Nucleus accumbens (tissue), 56 donors: Measurements from ENCODE around the gene PDCD1.

Experiments
- DNase-seq, 56 donors: peaks; one replicate each; lab custom pipeline; 2025; lab: John Stamatoyannopoulos, UW

Gene PDCD1

DNA sequence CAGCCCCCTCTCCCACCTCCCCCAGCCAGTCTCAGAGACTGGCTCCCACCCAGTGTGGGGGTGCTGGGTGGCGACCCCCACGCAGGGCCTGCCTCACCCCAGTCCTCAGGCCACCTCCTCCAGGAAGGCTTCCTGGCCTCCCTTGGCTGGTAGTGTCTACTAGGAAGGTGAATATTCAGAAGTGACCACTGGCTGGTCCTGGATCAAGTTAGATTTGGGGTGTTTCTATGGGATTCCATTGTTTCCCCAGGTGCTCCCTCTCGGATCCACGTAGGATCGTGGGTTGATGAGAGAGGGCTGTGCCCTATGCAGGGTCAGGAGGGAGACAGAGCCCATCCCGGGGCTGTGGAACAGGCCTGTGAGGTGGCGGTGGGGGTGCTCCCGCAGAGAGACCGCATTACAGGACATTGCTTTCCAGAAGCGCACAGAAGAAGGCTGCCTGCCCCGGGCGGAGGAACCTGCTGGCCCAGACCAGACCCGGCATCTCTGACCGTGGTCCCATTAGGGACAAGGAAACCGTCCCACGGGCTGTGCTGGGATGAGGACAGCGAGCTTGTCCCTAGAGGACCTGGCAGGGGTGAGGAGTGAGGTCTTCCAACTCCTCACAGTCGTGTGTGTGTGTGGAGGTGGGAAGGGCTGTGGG lies 3.3 kb downstream of the PDCD1 start:
- DNase-seq: no peak

GRCh38 chr2:241854342-241855244 lies 4.1 kb downstream of the PDCD1 start:
- DNase-seq: no peak

DNA sequence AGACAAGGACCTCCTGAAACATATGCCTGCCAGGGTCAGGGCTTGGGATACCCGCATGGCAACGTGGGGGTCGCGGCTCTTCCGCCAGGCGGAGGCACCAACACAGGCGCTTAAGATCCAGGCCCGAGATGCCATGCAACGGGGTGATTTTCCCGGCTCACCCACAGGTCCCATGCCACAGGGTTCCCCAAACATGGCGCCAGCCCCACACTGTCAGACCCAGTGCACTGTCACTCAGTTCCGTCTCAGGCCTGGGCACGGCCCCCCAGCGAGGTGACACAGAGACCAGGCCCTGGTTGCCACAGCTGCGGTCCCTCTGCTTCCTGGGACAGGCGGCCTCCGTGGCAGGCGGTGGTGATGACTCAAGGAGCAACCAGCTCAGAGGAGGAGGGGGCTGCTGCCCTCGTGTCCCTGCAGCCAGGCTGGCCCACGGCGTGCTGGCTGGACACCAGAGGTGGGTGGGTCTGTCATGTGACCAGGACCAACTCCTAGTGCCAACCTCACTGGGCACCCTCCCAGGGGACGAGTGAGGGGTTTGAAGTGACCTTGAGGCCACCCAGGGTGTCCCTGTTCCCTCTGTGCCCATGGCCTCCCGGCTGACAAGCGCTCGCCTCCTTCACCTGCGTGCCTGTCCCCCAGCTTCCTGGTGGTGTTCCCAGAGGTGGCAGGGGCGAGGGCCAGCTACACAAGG lies 4.9 kb downstream of the PDCD1 start:
- peak in 1 of 56 donors; percentile 27 for DNase-seq

DNA sequence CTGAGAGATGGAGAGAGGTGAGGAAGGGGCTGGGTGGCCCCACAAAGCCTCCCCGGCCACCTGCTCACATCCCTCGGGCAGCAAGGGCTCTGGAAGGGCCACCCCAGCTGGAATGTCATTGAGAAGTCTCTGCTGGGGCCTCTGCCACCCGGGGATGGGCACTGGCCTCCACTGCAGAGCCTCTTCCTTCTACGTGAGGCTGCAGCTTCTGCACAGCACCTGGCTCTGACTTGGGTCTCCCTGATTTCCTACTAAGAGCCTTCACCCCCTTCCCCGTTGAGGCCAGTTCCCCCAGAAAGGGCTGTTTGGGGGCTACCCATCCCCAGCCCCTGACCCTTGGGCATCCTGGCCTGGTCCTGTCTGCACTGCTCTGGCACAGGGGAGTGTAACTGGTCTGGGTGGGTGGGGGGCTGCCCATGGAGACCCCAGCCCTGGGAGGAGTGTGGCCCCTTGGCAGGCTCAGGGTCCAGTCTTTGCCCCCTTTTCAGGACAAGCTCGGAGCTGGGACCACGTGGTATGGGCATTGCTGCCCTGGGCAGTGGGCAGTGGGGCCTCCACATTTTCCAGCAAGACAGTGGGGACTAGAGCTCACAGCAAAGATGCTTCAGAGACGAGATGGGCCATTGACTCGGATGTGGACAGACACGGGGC lies 5.6 kb downstream of the PDCD1 start:
- no peak for DNase-seq

DNA sequence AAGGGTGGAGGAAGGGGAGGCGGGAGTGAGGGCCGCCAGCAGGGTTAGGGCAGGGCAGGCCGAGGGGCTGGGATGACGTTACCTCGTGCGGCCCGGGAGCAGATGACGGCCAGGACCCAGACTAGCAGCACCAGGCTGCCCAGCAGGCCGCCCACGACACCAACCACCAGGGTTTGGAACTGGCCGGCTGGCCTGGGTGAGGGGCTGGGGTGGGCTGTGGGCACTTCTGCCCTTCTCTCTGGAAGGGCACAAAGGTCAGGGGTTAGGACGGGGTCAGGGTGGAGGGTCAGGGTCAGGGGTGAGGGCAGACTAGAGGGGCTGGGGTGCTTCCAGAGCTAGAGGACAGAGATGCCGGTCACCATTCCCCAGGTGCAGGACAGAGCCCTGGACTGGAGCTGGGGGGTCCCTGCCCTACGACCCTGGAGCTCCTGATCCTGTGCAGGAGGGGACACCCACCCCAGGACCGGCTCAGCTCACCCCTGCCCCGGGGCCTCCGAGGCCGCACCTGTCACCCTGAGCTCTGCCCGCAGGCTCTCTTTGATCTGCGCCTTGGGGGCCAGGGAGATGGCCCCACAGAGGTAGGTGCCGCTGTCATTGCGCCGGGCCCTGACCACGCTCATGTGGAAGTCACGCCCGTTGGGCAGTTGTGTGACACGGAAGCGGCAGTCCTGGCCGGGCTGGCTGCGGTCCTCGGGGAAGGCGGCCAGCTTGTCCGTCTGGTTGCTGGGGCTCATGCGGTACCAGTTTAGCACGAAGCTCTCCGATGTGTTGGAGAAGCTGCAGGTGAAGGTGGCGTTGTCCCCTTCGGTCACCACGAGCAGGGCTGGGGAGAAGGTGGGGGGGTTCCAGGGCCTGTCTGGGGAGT lies 6.3 kb downstream of the PDCD1 start:
- DNase-seq: no peak

DNA sequence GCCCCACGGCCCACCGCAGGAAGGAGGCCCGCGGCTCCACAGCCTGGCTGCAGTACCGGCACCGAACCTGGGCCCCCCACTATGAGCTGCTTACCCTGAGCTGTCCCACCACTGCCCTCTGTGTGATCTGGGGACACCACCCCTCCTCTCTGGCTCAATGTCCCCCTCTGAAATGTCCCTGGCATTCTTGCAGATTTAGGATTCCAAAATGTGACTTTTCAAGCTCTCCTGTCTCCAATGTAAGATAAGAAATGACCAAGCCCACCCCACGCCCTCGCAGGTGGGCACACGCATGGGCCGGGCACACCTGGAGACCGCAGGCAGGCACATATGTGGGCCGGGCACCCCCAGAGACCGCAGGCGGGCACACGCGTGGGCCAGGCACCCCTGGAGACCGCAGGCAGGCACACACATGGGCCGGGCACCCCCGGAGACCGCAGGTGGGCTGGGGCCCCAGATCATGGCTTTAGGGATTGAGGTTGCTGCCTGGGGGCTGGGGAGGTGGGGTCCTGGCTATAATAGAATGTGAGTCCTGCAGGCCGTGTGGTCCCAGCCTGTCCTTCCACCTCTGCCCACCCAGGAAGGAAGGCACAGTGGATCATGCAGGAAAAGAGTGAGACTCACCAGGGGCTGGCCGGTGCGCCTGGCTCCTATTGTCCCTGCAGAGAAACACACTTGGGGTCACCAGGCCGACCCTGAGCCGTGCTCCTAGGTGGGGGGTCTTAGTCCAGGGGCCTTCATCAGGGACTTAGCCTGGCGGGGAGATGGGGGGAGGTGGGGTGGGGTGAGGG lies 7.2 kb downstream of the PDCD1 start:
- no peak for DNase-seq

DNA sequence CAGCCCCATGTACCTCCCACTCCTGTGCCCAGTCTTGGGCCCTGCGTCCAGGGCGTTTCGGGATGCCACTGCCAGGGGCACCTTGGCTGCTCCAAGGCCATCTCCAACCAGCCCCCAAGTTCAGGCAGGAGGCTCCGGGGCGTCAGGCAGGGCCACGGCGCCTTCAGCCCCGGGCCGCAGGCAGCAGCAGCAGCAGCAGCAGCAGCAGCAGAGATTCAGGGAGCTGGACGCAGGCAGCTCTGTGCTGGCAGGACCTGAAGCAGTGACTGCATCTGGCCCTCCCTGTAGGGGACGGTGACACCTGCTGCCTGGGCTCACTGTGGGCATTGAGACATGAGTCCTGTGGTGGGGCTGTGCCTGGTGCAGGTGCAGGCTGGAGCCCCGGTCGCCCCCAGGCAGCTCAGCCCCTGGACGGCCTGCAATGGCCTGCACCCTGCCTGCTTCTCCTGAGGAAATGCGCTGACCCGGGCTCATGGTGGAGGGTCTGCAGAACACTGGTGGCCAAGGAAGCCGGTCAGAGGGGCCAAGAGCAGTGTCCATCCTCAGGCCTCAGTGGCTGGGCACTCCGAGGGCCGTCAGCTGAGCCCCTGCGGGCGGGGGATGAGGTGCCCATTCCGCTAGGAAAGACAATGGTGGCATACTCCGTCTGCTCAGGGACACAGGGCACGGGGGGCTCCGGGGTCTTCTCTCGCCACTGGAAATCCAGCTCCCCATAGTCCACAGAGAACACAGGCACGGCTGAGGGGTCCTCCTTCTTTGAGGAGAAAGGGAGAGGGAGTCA lies 8.0 kb downstream of the PDCD1 start:
- DNase-seq: no peak

GRCh38 chr2:241849616-241850543 lies 8.8 kb downstream of the PDCD1 start:
- no peak for DNase-seq

DNA sequence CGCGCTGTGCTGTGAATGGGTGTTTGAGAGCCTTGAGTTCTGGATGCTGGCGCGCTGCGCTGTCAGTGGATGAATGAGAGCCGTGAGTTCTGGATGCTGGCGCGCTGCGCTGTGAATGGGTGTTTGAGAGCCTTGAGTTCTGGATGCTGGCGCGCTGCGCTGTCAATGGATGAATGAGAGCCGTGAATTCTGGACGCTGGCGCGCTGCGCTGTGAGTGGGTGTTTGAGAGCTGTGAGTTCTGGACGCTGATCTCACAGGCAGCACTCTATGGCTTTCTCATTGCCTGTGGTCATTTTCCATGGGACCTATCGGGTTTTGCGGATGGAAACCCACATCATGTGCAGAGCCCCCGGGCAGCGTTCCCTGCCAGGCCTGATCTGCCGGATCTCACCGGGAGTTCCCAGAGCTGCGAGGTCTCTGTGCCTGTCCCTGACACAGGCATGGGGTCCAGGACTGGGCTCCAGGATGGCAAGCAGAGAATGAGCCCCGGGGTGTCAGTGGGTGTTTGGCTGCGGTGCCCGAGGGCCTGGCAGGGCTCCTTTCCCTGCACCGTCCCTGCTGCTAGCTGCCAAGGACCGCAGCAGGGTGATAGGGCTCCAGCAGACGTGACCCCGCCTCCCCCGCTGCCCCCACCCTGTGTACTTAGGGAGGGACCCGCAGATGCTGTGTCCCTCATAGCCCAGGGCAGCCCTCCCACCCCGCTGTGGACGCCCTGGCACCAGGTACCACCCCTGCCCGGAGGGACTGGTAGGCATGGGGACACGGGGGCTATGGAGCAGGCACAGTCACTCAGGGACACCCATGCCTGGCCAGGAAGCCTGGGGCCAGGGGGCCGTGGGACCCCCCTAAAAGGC lies 9.7 kb downstream of the PDCD1 start:
- no peak for DNase-seq

DNA sequence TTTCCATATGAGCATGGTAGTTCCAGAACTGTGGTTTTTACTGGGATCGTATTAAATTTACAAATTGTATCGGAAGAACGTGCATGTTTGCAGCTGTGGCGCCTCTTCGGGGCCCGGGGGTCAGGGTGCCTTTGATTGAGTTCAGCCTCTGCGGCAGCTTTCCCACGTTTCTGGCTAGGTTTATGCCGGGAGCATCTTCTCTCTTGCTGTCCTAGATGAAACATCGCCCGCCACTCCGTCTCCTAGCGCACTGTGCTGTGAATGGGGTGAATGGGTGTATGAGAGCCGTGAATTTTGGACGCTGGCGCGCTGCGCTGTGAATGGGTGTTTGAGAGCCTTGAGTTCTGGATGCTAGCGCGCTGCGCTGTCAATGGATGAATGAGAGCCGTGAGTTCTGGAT lies 12.3 kb downstream of the PDCD1 start:
- DNase-seq: no peak

DNA sequence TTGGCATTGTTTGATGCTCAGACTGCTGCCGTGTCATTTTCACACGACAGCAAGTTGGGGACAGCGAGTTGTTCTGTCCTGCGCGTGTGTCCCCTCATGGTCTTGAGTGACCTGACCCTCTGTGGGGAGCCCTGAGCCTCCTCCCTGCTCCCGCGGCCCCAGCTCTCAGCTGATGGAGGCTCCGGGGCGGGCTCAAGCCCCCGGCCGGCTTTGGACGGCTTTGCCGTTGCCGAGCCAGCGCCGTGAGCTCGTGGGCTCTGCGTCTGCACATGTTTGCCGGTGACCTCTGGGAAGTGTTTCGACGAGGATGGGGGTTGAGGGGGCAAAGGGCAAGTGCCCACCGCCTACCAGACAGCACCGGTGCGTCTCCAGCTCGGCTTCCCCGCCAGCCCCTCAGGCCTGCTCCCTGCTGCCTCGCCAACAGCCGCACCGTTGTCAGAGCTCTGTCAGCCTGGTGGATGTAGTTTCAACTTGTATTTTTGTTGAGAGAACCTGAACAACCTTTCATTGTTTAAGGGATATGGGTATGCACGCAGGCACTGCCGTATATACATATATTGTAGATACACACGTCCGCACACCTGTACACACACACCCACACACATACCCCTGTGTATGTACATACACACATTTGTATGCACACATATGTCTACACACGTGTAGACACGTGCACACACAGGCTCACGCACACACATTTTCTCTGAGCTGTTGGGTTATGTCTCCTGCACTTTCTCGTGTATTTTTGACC lies 13.7 kb downstream of the PDCD1 start:
- no peak for DNase-seq

- DNase-seq: peak in 8 of 56 donors; percentile 23 to 78 (median 34)
Measured at GRCh38 chr2:241844066-241844728, 14.5 kb downstream of the PDCD1 start.

DNA sequence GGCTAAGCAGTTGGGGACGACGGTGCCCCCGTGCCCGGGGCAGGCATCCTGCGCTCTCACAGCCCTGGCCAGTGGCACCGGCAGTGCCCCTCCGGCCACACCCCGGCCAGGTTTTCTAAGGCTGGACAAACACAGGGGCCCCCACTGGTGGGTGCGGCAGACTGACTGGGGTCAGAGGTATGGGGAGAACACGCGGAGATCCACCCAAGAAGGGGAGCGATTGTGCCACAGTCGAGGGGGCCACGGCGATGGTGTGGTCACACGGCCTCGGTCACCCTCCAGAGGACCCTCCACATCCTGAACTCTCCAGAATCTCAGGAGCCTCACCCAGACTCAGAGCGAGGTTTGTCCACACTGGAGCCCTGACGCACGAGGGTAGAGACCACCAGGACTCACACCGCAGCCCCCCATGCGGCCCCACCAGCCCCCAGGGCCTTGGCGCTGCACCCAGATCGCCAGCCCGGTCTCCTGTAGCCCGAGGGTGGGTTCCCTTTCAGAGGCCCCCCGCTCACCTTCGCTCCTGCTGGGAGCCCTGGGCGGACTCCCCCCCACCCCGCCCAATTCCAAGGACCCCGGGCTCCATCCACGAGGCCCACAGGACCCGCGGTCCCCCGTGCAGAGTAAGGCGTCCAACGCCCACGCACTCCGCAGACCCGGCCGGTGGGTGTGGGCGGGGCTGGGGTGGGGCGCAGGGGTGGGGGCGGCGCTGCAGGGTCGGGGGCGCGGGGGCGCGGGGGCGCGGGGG lies 15.2 kb downstream of the PDCD1 start:
- DNase-seq: peak in 1 of 56 donors; percentile 78

GRCh38 chr2:241842620-241843211 lies 16.0 kb downstream of the PDCD1 start:
- peak in 3 of 56 donors; percentile 12 to 47 (median 25) for DNase-seq
